HG03378 (cell line): ENCODE measurements around the gene AACS.

Source experiments
- ATAC-seq: cut with Tn5 transposase; IDR thresholded peaks from one replicate; pipeline ENCODE4 v1.9.1; 2021; ENCODE audit warnings: mild to moderate bottlenecking, moderate library complexity; ENCODE audit not compliant: unreplicated experiment

Gene AACS

DNA sequence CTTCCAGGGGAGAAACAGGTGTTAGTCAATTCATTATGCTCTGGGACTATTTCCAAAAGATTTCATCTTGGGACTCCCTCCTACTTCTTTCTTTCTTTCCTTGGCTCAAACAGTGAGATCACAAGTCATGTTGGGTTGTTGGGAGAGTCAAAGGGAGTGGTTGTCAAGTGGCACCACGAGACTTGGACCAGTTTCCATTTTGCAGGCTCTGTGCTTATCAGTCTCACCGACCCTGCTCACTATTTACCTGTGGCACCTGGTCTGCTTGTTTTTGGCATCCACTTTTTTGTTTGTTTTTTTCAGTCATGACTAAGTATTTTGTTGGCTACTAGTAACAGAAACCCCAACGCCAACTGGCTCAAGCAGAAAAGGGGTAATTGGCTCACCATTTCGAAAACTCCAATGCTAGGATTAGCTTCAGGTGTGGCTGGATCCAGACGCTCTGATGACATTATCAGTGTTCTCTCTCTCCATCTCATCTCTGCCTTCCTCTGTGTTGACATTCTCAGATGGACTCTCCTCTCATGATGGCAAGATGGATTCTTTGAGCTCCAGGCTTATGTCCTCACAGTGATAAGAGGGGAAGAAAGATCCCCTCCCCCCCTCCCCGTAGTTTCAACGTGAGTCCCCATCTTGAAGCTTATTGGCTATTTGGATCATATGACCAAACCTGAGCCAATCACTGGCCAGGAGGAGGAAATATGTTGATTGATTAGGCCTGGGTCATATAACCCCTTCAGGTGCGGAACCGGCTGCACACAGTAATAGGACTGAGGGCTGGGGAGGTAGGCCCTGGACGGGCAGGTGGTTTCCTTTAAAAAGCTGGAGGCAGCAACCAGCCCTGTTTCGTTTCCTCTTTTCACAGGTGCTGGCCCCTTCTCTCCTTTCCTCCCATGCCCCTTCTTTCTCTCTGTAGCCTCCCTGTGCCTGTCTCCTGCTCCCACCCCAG is 84.2 kb downstream of the AACS start:
- ATAC-seq: peak; percentile 96

DNA sequence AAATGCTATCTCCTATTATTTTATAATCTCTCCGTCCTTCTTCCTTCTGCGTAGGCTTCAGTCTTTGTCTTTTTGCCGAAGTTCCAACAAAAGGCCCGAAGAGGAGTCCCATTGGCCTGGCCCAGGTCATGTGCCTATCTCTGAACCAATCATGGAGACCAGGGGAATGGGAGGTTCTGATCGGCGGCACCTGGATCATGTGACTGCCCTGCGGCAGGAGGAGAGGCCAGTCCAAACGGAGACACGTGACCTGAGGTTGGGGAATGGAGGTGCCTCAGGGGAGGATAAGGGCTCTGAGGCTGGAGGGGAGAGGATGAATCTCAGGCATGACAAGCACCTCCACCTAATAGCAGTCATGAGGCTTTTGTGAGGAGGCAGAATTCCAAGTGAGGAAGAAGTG is 86.0 kb downstream of the AACS start:
- ATAC-seq: no peak

- ATAC-seq: no peak
These were observed 87.2 kb downstream of the AACS start for GRCh38 chr12:125152463-125152862.

GRCh38 chr12:125155366-125155765 is 90.1 kb downstream of the AACS start:
- ATAC-seq: no peak

GRCh38 chr12:125157177-125157576 is 91.9 kb downstream of the AACS start:
- no peak for ATAC-seq

- no peak for ATAC-seq
These were observed 94.5 kb downstream of the AACS start for GRCh38 chr12:125159702-125160101.

DNA sequence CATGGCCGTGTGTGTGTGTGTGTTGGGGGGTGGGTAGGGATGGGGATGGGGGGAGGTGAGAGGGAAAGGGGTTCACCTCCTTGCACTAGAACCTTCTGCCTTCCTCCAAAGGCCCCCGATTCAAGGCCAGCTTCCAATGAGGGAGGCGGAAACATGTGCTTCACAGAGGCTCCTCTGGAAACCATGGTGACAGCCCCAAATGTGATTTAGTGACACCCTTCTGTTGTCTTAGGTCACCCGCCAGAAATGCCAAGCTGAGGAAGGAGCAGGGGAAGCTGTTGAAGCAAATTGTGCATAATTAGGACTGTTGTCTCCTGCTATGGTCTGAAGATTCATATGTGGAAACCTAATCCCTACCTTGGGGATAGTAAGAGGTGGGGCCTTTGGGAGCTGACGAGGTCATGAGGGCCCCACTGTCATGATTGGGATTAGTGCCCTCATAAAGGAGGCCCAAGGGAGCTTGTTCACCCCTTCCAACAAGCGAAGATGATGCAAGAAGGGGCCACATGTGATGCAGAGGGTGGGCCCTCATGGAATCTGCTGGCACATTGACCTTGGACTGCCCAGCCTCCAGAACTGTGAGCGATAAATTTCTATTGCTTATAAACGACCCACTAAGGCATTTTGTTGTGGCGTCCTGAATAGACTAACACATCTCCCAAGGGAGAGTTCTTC is 95.2 kb downstream of the AACS start:
- ATAC-seq: no peak

DNA sequence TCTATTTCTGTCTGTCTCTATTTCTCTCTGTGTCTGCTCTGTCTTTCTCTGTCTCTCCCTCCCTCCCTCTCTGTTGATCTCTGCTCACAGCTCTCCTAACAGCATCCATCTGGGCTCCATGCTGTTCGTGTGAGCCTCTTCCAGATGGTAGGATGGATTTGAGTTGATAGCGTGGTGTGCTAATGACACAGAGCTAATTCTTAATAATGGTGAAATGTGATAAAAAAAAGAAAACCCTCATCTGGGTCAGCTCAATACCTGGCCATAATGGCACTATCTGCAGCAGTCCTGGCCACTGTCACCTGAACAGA is 96.4 kb downstream of the AACS start:
- ATAC-seq: no peak

DNA sequence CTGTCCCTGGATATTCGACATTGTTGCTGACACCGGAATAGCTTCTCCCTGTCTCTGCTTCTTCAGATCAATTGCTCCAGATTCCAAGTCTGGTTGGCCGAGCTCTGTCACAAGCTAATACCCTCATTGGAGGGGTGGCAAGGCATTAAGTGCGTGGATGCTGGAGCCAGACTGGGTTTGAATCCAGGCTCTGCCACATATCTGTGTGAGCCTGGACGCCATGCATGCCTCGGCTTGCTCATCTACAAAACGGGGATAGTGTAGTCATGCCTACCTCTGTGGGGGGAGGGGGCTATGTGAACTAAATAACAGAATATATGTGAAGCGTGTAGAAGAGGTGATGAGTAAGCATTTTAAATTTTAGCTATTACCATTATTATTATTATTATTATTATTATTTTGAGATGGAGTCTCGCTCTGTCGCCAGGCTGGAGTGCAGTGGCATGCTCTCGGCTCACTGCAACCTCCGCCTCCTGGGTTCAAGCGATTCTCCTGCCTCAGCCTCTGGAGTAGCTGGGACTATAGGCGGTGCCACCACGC is 97.3 kb downstream of the AACS start:
- ATAC-seq: no peak

DNA sequence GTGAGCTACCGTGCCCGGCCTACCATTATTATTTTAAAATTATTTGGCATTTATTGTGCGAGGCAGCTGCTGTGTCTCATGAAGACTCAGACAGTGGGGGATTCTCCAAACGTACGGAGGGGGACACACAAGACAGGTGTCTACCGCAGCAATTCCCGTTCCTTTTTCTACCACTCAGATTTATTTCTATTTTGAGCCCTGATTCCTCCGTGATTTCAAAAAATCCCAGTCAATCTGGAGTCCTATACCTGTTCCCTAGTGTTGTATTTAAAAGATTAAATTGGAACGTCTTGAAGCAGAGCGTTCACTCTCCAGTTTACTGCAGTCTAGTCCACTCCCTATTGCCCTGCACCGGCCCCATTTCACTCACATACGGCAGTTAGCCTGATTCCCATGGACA is 97.9 kb downstream of the AACS start:
- no peak for ATAC-seq

- no peak for ATAC-seq
These were observed 99.3 kb downstream of the AACS start for GRCh38 chr12:125164541-125164940.

GRCh38 chr12:125166041-125166440 is 100.8 kb downstream of the AACS start:
- no peak for ATAC-seq

DNA sequence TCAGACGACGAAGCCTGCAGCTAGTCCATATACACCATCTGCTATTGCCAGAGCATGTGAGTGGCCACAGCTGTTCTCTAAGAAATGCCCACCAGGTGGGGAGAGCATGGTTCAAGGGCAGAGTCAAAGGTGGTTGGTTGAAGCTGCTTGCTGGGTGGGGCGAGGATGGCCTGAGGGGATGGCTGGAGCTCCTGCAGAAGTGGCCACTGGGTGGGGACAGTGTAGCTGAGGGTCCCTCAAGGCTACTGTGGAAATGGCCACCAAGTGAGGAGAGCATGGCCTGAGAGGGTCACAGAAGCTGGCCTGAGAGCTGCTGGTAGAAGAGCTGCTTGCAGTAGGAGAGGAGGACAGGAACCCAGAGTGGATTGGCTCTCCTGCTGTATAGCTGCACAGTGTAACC is 102.4 kb downstream of the AACS start:
- ATAC-seq: no peak

DNA sequence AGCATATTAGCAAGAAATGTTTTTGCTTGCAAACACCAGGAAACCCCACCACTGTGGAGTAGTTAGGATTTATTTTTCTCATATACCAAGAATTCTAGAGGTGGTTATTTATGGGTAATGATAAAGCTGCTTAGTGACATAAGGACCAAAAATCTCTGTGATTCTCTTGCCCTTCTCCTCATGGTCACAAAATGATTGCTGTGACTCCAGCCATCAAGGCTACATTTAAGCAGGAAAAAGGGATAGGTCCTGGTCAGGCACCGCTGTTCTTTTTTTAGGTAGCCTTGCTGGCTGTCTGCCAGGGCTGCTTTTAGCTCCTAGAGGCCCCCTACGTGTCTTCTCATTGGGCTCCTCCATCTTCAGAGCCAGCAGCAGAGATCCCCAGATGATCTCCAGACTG is 104.2 kb downstream of the AACS start:
- ATAC-seq: no peak

GRCh38 chr12:125169870-125170269 is 104.6 kb downstream of the AACS start:
- no peak for ATAC-seq

GRCh38 chr12:125171267-125171666 is 106.0 kb downstream of the AACS start:
- no peak for ATAC-seq

GRCh38 chr12:125172231-125172850 is 107.1 kb downstream of the AACS start:
- ATAC-seq: no peak

DNA sequence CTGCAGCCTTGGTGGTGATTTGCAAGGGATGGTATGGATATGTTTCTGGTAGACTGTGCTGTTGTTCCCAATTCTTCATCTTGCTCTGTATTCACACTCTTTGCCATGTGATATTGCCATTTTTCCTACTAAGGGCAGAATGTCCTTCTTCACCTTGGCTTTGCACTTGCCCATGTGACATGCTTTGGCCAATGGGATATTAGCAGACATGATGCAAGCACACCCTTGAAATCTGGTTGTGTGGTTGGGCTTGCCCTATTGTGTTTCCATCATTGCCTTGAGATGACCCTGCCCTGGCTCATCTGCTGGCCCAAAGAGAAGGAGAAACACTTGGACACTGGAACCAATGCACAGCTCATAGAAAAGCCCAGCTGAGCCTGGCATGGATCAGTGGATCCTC is 110.3 kb downstream of the AACS start:
- ATAC-seq: no peak

DNA sequence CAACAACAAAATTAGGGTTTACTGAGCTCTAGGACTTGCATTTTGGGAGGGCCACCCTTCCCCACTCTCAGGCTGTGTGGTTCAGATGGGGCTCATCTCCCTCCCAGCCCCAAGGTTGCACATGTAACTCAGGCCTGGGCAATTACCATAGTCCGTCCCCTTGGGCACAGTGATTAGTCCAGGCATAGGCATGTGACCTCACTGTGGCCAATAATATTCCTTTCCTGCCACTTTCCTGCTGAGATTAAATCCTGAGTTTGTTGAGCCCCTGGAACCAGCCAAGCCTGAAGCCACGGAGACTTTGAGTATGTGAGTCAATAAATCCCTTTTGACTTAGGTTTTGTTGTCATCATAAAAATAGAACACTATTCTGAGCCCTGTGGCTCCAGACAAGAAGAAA is 113.0 kb downstream of the AACS start:
- no peak for ATAC-seq

DNA sequence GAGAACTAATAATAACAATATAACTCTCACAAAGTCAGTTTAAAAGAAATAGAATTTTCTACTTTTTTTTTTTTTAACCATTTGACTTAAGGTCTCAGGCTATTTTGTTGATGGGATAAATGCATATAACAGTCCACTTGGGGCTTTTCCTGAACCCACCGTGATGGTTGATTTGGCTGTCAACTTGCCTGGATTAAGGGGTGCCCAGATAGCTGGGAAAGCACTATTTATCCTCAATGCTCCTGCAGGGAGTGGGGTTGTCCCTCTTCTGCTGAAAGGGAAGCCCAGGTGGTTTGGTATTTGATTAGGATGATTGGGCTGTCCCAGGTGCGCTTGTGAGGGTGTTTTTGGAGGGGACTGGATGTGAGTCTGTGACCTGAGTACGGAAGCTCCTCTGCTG is 114.9 kb downstream of the AACS start:
- ATAC-seq: no peak

DNA sequence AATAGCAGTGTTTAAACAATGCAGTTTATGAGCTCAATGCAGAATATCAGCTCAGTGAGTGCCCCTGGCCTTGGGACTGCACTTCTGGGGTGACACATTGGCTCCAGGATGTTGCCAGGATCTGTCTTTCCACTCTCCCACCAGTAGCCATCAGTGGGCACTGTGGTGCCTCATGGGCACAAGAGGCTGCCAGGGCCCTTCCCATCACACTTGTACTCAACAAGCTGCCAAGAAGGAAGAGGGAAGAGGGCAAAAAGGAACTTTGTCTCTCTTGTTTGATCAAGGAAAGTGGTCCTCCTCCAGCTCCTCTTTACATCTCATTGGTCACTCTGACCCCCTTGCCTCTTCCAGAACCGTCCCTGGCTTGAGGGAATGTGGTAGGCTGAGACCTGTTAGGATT is 115.9 kb downstream of the AACS start:
- no peak for ATAC-seq
